Kidney (tissue), 14 donors: ENCODE data around the gene SYNPO2. TPM values are rescaled to one million over a fixed set of nuclear protein-coding genes. Genes with fewer than 3 reads are reported as not detected.

Source experiments
- DNase-seq, 5 donors: peaks; one replicate each; pipeline ENCODE4 v3.0.0-alpha.2; 2013 to 2020
- FAIRE-seq: peaks from 2 replicates; lab custom pipeline; 2012; peaks lifted over from hg19 to GRCh38; lab: Jason Lieb, UNC
- H3K27ac ChIP-seq, 2 donors: one replicate each; pipeline ENCODE4 v1.7.0; 2013; ENCODE audit warnings: low read depth in 2 of 2, low read length in 2 of 2, inconsistent platforms in 1 of 2
- H3K27me3 ChIP-seq: one replicate; pipeline ENCODE4 v1.7.1; 2013; ENCODE audit warnings: low read length, inconsistent platforms; ENCODE audit not compliant: control insufficient read depth, insufficient read depth
- H3K36me3 ChIP-seq, 3 donors: one replicate each; pipeline versions ENCODE4 v1.7.0 to v1.7.1; 2013; ENCODE audit warnings: low read length in 3 of 3, control low read depth in 1 of 3, inconsistent platforms in 1 of 3; ENCODE audit not compliant: insufficient read depth in 3 of 3, control insufficient read depth in 2 of 3
- H3K4me1 ChIP-seq, 3 donors: one replicate each; pipeline versions ENCODE4 v1.7.0 to v1.7.1; 2013; ENCODE audit warnings: low read length in 3 of 3, inconsistent platforms in 1 of 3, low read depth in 1 of 3; ENCODE audit not compliant: control insufficient read depth in 2 of 3, insufficient read depth in 2 of 3
- H3K4me3 ChIP-seq, 3 donors: one replicate each; pipeline versions ENCODE4 v1.7.0 to v1.8.1; 2013; ENCODE audit warnings: low read length in 3 of 3, control low read depth in 1 of 3, inconsistent platforms in 1 of 3
- H3K9ac ChIP-seq, 3 donors: one replicate each; pipeline versions ENCODE4 v1.7.0 to v1.7.1; 2013; ENCODE audit warnings: low read length in 3 of 3, control low read depth in 1 of 3, inconsistent platforms in 1 of 3
- H3K9me3 ChIP-seq, 3 donors: one replicate each; pipeline versions ENCODE4 v1.7.0 to v1.7.1; 2013; ENCODE audit warnings: low read length in 3 of 3, control low read depth in 1 of 3, inconsistent platforms in 1 of 3; ENCODE audit not compliant: control insufficient read depth in 2 of 3, insufficient read depth in 1 of 3
- intact Hi-C: fragments of 100-400 bp; cut with DNase I; formaldehyde crosslinking; loops from one replicate; pipeline ENCODE4 v1.11.1; 2022
- polyA plus RNA-seq: library from polyadenylated mRNA; stranded (reverse); fragments of 350-450 nt; fragmentation: Illumina TruSeq; extraction: RNeasy Lipid Tissue Mini Kit (QIAGEN cat#74804); gene quantifications from one replicate; pipeline ENCODE4 v1.2.3, GENCODE V29; 2014; ENCODE audit warnings: low read depth, low replicate concordance; ENCODE audit not compliant: insufficient read depth
- total RNA-seq: library from RNA; stranded (reverse); fragmentation: NEBNext Ultra II Directional; extraction: Animal tissue kit (Norgen Biotek cat#: 25700); gene quantifications from one replicate; pipeline ENCODE4 v1.2.1, GENCODE V29; 2021
- TF ChIP-seq, protein P1 (sequence below): IDR thresholded peaks from 3 replicates; pipeline ENCODE4 v1.5.1; 2012; ENCODE audit warnings: mild to moderate bottlenecking, moderate library complexity, borderline replicate concordance; ENCODE audit not compliant: insufficient read depth; ENCODE audit errors: extremely low read depth
- donor health status: control.
- donor health status: control.
- donor health status: control.
- donor health status: control.
- donor health status: control.
- donor health status: DM: yes; HTN: yes; CAD: no.
- donor health status: Normal renal cell carcinoma (clear cell type).

SYNPO2 gene
- total and polyA plus RNA-seq, 2 donors from 2014 or later = 7.5 to 56.5 TPM

DNA sequence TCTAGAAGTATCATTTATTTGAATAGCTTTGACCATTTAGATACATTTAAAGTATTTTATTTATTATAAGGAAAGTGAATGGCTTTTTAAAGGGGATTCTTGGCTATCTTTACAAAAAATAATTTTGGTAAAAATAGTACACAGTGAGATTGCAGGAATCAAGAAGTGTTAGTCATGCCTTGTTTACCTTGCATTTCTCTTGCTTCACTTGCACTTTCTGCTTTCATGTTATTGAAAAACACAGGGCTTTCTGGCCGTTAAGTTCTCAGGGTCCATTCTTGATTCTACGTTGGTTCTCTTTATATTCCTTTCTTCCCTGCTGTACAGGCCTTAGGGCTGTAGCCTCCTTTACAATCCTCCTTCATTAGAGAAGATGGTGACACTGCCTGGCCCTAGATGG is 30.9 kb upstream of the SYNPO2 start:
- no peak overlapping the region for H3K9ac ChIP-seq
- H3K4me1 ChIP-seq = no peaks in the 10 kb centered on the region
- H3K4me3 ChIP-seq = no peak overlapping the region
- TF ChIP-seq, protein P1, sequence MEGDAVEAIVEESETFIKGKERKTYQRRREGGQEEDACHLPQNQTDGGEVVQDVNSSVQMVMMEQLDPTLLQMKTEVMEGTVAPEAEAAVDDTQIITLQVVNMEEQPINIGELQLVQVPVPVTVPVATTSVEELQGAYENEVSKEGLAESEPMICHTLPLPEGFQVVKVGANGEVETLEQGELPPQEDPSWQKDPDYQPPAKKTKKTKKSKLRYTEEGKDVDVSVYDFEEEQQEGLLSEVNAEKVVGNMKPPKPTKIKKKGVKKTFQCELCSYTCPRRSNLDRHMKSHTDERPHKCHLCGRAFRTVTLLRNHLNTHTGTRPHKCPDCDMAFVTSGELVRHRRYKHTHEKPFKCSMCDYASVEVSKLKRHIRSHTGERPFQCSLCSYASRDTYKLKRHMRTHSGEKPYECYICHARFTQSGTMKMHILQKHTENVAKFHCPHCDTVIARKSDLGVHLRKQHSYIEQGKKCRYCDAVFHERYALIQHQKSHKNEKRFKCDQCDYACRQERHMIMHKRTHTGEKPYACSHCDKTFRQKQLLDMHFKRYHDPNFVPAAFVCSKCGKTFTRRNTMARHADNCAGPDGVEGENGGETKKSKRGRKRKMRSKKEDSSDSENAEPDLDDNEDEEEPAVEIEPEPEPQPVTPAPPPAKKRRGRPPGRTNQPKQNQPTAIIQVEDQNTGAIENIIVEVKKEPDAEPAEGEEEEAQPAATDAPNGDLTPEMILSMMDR = no peak
- FAIRE-seq (no peak), DNase-seq (no peak)
- no peak overlapping the region for H3K27ac ChIP-seq
- intact Hi-C loops = no loop called here
- H3K9me3 ChIP-seq = no peaks in the 10 kb centered on the region
- H3K27me3 ChIP-seq = no peaks in the 10 kb centered on the region
- no peaks in the 10 kb centered on the region for H3K36me3 ChIP-seq

DNA sequence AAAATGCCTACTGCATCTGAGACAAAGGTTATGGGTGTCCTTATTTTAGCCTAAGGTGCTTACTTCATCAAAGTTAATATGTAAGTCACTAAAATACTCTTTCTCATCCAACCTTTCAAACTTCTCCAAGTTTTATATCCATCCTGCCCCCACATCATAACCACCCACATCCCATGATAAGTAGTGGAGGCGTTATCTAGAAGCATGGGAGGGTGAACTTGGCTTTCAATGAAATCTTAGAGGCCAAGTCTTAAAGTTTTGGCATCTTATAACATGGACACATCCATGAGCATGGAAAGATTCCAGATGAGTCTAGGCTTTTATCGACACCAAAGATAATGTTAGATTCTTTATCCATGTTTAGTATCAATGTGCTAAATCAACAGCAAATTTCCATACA is 29.9 kb upstream of the SYNPO2 start:
- H3K4me1 ChIP-seq = no peaks in the 10 kb centered on the region
- DNase-seq = no peak
- no peak overlapping the region for H3K4me3 ChIP-seq
- no peaks in the 10 kb centered on the region for H3K36me3 ChIP-seq
- H3K27me3 ChIP-seq = no peaks in the 10 kb centered on the region
- FAIRE-seq = no peak
- H3K9me3 ChIP-seq = no peaks in the 10 kb centered on the region
- H3K27ac ChIP-seq = no peak overlapping the region
- intact Hi-C loops = no loop called here
- TF ChIP-seq, protein P1 = no peak
- no peak overlapping the region for H3K9ac ChIP-seq

DNA sequence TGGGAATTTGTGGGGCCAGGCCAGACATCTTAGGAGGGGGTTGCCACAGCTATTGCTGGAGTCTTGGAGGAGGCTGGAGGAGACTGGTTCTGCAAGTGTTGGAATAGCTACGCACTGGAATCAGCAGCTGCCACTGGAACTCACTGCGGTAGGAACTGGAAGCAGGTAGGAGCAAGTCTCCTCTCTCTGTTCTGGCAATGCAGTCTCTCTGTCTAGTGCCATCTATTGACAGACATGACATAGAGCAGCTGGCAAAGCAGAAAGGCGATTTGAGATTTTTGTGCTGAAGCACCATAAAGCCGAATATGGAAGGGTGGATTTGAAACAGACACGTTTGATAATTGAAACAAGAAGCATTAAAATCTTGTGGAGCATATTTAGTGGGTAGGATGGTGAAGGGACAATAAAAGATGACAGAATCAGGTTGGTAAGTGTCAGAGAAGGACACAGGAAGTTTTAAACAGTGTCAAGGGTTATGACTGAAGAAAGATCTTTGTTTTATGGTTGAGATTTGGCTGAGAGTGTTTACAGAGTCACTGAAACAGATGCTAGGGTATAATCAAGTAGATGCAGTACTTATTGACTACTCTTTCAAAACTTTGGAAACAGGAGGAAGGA is 23.5 kb upstream of the SYNPO2 start:
- H3K27ac ChIP-seq = no peak overlapping the region
- intact Hi-C loops = no loop called here
- H3K9me3 ChIP-seq = no peaks in the 10 kb centered on the region
- TF ChIP-seq, protein P1 = peak; percentile 76
- no peaks in the 10 kb centered on the region for H3K4me1 ChIP-seq
- H3K36me3 ChIP-seq = no peaks in the 10 kb centered on the region
- H3K9ac ChIP-seq = no peak overlapping the region
- H3K4me3 ChIP-seq = no peak overlapping the region
- no peaks in the 10 kb centered on the region for H3K27me3 ChIP-seq
- FAIRE-seq = peak; percentile 86
- DNase-seq = peak in 3 of 5 donors; percentile 33 to 64 (median 51)

DNA sequence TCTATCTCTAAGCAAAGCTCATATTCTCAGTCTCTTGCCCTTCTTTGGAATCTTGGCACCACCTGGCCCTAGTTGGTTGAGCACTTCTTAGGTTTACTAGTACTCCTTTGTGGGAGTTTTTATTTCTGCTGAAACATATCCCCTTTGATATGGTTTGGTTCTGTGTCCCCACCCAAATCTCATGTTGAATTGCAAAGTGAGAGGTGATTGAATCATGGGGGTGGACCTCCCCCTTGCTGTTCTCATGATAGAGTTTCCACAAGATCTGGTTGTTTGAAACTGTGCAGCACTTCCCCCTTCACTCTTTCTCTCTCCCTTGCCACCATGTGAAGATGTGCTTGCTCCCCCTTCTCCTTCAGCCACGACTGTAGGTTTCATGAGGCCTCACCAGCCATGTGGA is 22.2 kb upstream of the SYNPO2 start:
- Histone ChIP-seq H3K4me1 (no peaks in the 10 kb centered on the region), H3K9ac (no peak overlapping the region), H3K9me3 (no peaks in the 10 kb centered on the region), H3K27me3 (no peaks in the 10 kb centered on the region), H3K4me3 (no peak overlapping the region), H3K27ac (no peak overlapping the region), H3K36me3 (no peaks in the 10 kb centered on the region)
- intact Hi-C loops = no loop called here
- DNase-seq (no peak), FAIRE-seq (no peak)
- TF ChIP-seq, protein P1 = no peak
